Ishikawa (cell line): ENCODE measurements around the gene FNBP1.

Experiments
- EP300 ChIP-seq: IDR thresholded peaks from 2 replicates; pipeline ENCODE4 v1.6.1; 2012; ENCODE audit warnings: borderline replicate concordance
- TF ChIP-seq, protein P1 (sequence below): IDR thresholded peaks from 2 replicates; pipeline ENCODE4 v1.6.1; 2012

DNA sequence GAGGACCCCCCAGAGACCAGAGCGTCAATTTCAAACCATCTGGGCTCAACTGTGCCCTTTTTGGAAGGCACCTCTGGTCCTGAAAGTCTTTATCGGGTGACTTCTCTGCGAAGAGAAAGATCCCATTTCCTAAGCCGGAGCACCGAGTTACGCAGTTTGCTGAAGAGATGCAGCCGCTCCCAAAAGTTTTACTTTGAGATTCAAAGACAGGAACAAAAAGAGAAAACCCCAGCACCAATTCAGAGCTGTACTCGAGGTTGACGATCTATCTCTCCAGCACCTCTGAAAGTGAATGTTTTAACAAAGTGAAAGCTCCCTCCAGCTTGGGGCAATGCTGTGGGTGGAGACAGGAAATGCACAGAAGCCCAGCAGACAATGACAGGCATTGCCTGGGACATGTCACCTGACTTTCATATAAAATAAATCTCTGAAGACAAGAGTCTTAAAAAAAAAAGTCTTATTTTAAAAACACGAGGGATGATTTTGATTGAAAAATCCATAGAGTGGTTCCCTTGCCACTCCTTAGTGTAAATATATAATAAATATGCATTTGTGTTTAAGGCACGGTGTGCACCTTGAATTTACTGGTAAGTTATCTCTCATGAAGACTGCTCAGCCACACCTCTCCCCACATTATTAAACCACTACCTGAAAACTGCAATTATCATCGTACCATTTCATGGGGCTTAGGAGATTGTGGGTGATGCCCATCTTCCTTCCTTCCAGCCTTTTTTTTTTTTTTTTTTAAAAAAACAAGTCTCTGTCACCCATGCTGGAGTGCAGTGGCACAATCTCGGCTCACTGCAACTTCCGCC is 79.9 kb downstream of the FNBP1 start:
- TF ChIP-seq, protein P1, sequence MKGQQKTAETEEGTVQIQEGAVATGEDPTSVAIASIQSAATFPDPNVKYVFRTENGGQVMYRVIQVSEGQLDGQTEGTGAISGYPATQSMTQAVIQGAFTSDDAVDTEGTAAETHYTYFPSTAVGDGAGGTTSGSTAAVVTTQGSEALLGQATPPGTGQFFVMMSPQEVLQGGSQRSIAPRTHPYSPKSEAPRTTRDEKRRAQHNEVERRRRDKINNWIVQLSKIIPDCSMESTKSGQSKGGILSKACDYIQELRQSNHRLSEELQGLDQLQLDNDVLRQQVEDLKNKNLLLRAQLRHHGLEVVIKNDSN = no peak
- TF ChIP-seq EP300 = no peak
